Tibial artery (tissue), 4 donors: ENCODE measurements around the gene ADAM17.

Experiments used
- DNase-seq, 2 donors: peaks; one replicate each; pipeline ENCODE4 v3.0.0-alpha.2; 2019
- H3K27ac ChIP-seq, 2 donors: fragments of 200-600 bp; sonication (generic) in 1 of 2; 1 replicate in 1 of 2; 2 replicates in 1 of 2; pipeline ENCODE4 v1.5.1; 2018 to 2019; ENCODE audit warnings: mild to moderate bottlenecking in 1 of 2
- H3K27me3 ChIP-seq, 2 donors: fragments of 200-600 bp; sonication (generic) in 1 of 2; one replicate each; pipeline versions ENCODE4 v1.5.1 to v1.6.0; 2016 to 2019
- H3K36me3 ChIP-seq, 3 donors: fragments of 200-600 bp; sonication (generic) in 2 of 3; one replicate each; pipeline ENCODE4 v1.5.1; 2016 to 2019; ENCODE audit warnings: mild to moderate bottlenecking in 2 of 3
- H3K4me1 ChIP-seq, 4 donors: fragments of 200-600 bp; sonication (generic) in 2 of 4; 1 replicate in 3 of 4; 2 replicates in 1 of 4; pipeline ENCODE4 v1.5.1; 2016 to 2019
- H3K4me3 ChIP-seq, 2 donors: fragments of 200-600 bp; sonication (generic) in 1 of 2; 1 replicate in 1 of 2; 2 replicates in 1 of 2; pipeline ENCODE4 v1.5.1; 2018 to 2019; ENCODE audit warnings: mild to moderate bottlenecking in 2 of 2
- H3K9me3 ChIP-seq, 3 donors: fragments of 200-600 bp; sonication (generic) in 1 of 3; one replicate each; pipeline ENCODE4 v1.5.1; 2016 to 2019
- CTCF ChIP-seq, 2 experiments: fragments of 200-600 bp in 1 of 2; fragments of 450-650 bp in 1 of 2; IDR thresholded peaks; one replicate each; pipeline ENCODE4 v1.5.1; 2017 to 2019; ENCODE audit warnings: antibody characterized with exemption in 2 of 2, mild to moderate bottlenecking in 1 of 2, moderate library complexity in 1 of 2
- intact Hi-C: fragments of 100-400 bp; cut with DNase I; formaldehyde crosslinking; loops from one replicate; pipeline ENCODE4 v1.15.0; 2023; ENCODE audit warnings: low total_unique reads

The ADAM17 gene

GRCh38 chr2:9467687-9468086 lies 87.9 kb downstream of the ADAM17 start:
- Histone ChIP-seq H3K4me1 (peaks cover 0 to 10% (median 0%) of the 10 kb centered on the region in 4 donors), H3K27me3 (no peaks in the 10 kb centered on the region), H3K4me3 (no peak overlapping the region), H3K9me3 (no peaks in the 10 kb centered on the region), H3K27ac (no peak overlapping the region), H3K36me3 (peaks cover 0 to 37% (median 11%) of the 10 kb centered on the region in 3 donors)
- no peak for TF ChIP-seq CTCF (IDR thresholded peaks at IDR 0.05)
- intact Hi-C loops = no loop called here
- no peak for DNase-seq

GRCh38 chr2:9466147-9466683 lies 89.4 kb downstream of the ADAM17 start:
- intact Hi-C loops = no loop called here
- no peak for DNase-seq
- Histone ChIP-seq H3K27me3 (no peaks in the 10 kb centered on the region), H3K27ac (no peak overlapping the region), H3K9me3 (no peaks in the 10 kb centered on the region), H3K36me3 (peaks cover 0 to 47% (median 11%) of the 10 kb centered on the region in 3 donors), H3K4me1 (peaks cover 0 to 4% (median 0%) of the 10 kb centered on the region in 4 donors), H3K4me3 (no peak overlapping the region)
- no peak for TF ChIP-seq CTCF (IDR thresholded peaks at IDR 0.05)

- Histone ChIP-seq H3K9me3 (no peaks in the 10 kb centered on the region), H3K27me3 (no peaks in the 10 kb centered on the region), H3K36me3 (peaks cover 0 to 51% (median 16%) of the 10 kb centered on the region in 3 donors), H3K4me1 (no peaks in the 10 kb centered on the region), H3K4me3 (no peak overlapping the region), H3K27ac (no peak overlapping the region)
- intact Hi-C loops = no loop called here
- TF ChIP-seq CTCF (IDR thresholded peaks at IDR 0.05) = no peak
- DNase-seq = no peak
Observed at GRCh38 chr2:9465170-9465569, 90.5 kb downstream of the ADAM17 start.

DNA sequence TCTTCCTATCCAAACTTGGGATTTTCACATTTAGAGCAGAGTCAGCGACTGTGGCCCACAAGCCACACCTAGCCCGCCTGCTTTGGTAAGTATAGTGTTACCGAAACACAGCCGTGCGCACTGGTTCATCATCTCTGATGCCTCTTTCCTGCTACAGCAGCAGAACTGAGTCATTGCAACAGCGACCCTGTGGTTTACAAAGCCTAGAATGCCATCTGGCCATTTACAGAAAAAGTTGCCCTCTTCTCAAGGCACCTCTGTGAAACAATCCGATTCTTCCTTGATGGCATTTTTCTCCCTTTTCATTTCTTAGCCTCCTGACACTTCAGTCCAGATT lies 92.0 kb downstream of the ADAM17 start:
- Histone ChIP-seq H3K4me3 (no peak overlapping the region), H3K27ac (no peak overlapping the region), H3K27me3 (no peaks in the 10 kb centered on the region), H3K9me3 (no peaks in the 10 kb centered on the region), H3K4me1 (no peaks in the 10 kb centered on the region), H3K36me3 (peaks cover 0 to 51% (median 15%) of the 10 kb centered on the region in 3 donors)
- intact Hi-C loops = no loop called here
- DNase-seq = no peak
- no peak for TF ChIP-seq CTCF (IDR thresholded peaks at IDR 0.05)

- no peak for TF ChIP-seq CTCF (IDR thresholded peaks at IDR 0.05)
- peaks cover 3 to 52% (median 15%) of the 10 kb centered on the region in 3 donors for H3K36me3 ChIP-seq
- H3K9me3 ChIP-seq = no peaks in the 10 kb centered on the region
- DNase-seq = no peak
- no peak overlapping the region for H3K27ac ChIP-seq
- H3K27me3 ChIP-seq = no peaks in the 10 kb centered on the region
- no peaks in the 10 kb centered on the region for H3K4me1 ChIP-seq
- intact Hi-C loops = no loop called here
- no peak overlapping the region for H3K4me3 ChIP-seq
Observed at GRCh38 chr2:9462886-9463697, 92.5 kb downstream of the ADAM17 start.
